SK-N-SH (cell line): ENCODE data around the gene EFHD2.

Experiments
- EZH2phosphoT487 ChIP-seq: fragments of 200-600 bp; sonication (generic); IDR thresholded peaks from 2 replicates; pipeline ENCODE4 v1.6.1; 2017; ENCODE audit warnings: low read depth, mixed run types, mild to moderate bottlenecking, antibody characterized with exemption, moderate library complexity, borderline replicate concordance
- NFIC ChIP-seq: IDR thresholded peaks from 2 replicates; pipeline ENCODE4 v1.4.0; 2012; ENCODE audit warnings: borderline replicate concordance
- YY1 ChIP-seq: IDR thresholded peaks from 2 replicates; pipeline ENCODE4 v1.4.0; 2012; ENCODE audit warnings: low read depth, mild to moderate bottlenecking
- TF ChIP-seq, protein P1 (sequence below): fragments of 150-350 bp; IDR thresholded peaks from 2 replicates; pipeline ENCODE4 v1.6.1; 2017; ENCODE audit warnings: antibody characterized with exemption, low read length, low read depth, borderline replicate concordance
- TF ChIP-seq, protein P2 (sequence below): fragments of 200-600 bp; sonication (generic); IDR thresholded peaks from 2 replicates; pipeline ENCODE4 v1.6.1; 2017; ENCODE audit warnings: antibody characterized with exemption, mild to moderate bottlenecking, moderate library complexity

DNA sequence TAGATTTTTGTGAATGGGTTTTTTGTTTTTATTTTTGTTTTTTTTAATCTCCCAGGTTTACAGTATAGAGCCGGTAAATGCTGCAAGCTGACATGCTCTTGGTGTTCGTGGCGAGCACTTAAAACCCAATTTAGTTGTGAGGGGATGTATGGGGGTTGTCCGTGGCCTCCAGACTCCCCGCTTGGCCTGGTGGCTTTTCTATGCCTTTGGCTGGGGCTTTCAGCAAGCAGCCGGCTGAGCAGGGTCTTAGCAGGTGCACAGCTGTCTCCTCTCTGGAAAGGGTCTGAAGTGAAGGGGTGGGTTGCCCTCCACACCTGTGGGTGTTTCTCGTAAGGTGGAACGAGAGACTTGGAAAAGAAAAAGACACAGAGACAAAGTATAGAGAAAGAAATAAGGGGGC, 31.0 kb upstream of the EFHD2 start:
- TF ChIP-seq, protein P1, sequence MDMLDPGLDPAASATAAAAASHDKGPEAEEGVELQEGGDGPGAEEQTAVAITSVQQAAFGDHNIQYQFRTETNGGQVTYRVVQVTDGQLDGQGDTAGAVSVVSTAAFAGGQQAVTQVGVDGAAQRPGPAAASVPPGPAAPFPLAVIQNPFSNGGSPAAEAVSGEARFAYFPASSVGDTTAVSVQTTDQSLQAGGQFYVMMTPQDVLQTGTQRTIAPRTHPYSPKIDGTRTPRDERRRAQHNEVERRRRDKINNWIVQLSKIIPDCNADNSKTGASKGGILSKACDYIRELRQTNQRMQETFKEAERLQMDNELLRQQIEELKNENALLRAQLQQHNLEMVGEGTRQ: no peak
- TF ChIP-seq NFIC (no peak), EZH2phosphoT487 (no peak), YY1 (no peak)
- TF ChIP-seq, protein P2, sequence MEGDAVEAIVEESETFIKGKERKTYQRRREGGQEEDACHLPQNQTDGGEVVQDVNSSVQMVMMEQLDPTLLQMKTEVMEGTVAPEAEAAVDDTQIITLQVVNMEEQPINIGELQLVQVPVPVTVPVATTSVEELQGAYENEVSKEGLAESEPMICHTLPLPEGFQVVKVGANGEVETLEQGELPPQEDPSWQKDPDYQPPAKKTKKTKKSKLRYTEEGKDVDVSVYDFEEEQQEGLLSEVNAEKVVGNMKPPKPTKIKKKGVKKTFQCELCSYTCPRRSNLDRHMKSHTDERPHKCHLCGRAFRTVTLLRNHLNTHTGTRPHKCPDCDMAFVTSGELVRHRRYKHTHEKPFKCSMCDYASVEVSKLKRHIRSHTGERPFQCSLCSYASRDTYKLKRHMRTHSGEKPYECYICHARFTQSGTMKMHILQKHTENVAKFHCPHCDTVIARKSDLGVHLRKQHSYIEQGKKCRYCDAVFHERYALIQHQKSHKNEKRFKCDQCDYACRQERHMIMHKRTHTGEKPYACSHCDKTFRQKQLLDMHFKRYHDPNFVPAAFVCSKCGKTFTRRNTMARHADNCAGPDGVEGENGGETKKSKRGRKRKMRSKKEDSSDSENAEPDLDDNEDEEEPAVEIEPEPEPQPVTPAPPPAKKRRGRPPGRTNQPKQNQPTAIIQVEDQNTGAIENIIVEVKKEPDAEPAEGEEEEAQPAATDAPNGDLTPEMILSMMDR: no peak
